GM06990 (cell line): Measurements from ENCODE around the gene HSPA12A.

Experiments
- DNase-seq: peaks from one replicate; pipeline ENCODE4 v3.0.0-alpha.2; 2011; ENCODE audit not compliant: insufficient read length; ENCODE audit errors: extremely low read depth
- H3K27me3 ChIP-seq: replicated peaks from 2 replicates; pipeline ENCODE4 v1.6.0; 2011; ENCODE audit warnings: low read length; ENCODE audit not compliant: control insufficient read depth, insufficient read depth
- H3K36me3 ChIP-seq: 2 replicates; pipeline ENCODE4 v1.5.1; 2011; ENCODE audit warnings: low read length; ENCODE audit not compliant: control insufficient read depth, insufficient read depth
- H3K4me3 ChIP-seq: replicated peaks from 2 replicates; pipeline ENCODE4 v1.5.1; 2011; ENCODE audit warnings: low read depth, mild to moderate bottlenecking, control low read depth, low read length
- CTCF ChIP-seq: IDR thresholded peaks from 2 replicates; pipeline ENCODE4 v1.5.1; 2011; ENCODE audit warnings: low read length, control low read depth, mild to moderate bottlenecking, inconsistent platforms; ENCODE audit not compliant: insufficient read depth, poor library complexity, severe bottlenecking

The HSPA12A gene

DNA sequence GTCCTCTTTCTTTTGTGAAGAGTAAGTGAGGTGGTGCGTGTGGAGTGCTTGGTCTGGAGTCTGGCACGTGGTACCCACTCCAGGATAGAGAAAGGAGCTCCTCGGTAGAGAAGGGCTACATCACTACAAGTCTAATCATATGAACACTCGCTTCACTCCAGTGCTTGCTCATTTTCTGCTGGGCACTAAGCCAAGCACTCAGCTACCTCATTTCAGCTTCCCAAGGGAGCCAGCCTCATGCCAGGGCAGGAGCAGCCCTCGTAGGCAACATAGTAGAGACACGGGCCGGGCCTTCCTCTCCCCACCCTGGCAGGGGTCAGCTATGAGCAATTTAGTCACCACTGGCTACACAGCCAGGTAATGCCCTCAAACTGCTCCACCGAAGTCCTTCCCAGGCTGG is 11.4 kb upstream of the HSPA12A start:
- no peak for TF ChIP-seq CTCF
- Histone ChIP-seq H3K4me3 (no peak overlapping the region), H3K36me3 (no peaks in the 10 kb centered on the region), H3K27me3 (no peaks in the 10 kb centered on the region)
- DNase-seq = no peak

GRCh38 chr10:116752969-116753665 is 10.8 kb upstream of the HSPA12A start:
- no peaks in the 10 kb centered on the region for H3K27me3 ChIP-seq
- no peaks in the 10 kb centered on the region for H3K36me3 ChIP-seq
- DNase-seq = no peak
- H3K4me3 ChIP-seq = no peak overlapping the region
- no peak for TF ChIP-seq CTCF

GRCh38 chr10:116752563-116752962 is 10.2 kb upstream of the HSPA12A start:
- TF ChIP-seq CTCF = no peak
- Histone ChIP-seq H3K4me3 (no peak overlapping the region), H3K36me3 (no peaks in the 10 kb centered on the region), H3K27me3 (no peaks in the 10 kb centered on the region)
- DNase-seq = no peak

DNA sequence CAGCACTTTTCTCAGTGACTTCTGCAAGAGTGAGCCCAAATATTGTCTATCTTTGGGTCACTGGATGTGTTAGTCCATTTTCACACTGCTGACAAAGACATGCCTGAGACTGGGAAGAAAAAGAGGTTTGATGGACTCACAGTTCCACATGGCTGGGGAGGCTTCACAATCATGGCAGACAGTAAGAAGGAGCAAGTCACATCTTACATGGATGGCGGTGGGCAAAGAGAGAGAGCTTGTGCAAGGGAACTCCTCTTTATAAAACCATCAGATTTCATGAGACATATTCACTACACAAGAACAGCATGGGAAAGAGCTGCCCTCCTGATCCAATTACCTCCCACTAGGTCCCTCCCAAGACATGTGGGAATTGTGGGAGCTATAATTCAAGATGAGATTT is 6.1 kb upstream of the HSPA12A start:
- Histone ChIP-seq H3K4me3 (no peak overlapping the region), H3K36me3 (no peaks in the 10 kb centered on the region)

DNA sequence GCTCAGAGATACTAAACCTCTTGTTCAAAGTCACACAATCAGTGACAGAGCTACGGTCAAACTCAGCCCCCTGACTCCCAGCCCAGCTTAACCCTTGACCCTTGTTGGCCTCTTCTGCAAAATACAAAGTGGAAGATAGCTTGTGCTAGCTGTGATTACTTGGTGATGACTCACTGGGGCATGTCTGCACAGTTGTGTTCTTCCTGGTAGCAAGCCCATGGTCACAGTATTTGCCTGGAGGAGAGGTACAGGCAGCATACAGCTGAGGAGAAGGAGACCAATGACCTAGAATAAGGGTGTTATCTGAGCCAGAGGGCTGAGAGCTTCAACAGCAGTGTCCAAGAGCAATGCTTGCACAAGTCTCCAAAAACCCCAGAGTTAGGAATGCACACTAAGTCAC is 5.7 kb upstream of the HSPA12A start:
- H3K4me3 ChIP-seq = no peak overlapping the region
- H3K36me3 ChIP-seq = no peaks in the 10 kb centered on the region
- no peaks in the 10 kb centered on the region; the same call in none of the 2 replicates for H3K27me3 ChIP-seq
- no peak for TF ChIP-seq CTCF
- no peak for DNase-seq

More for the DNA sequence above, 6.1 kb upstream of the HSPA12A start:
- DNase-seq = no peak
- H3K27me3 ChIP-seq = no peaks in the 10 kb centered on the region; the same call in none of the 2 replicates
- TF ChIP-seq CTCF = no peak

- H3K36me3 ChIP-seq = no peaks in the 10 kb centered on the region
- no peak for TF ChIP-seq CTCF
- H3K4me3 ChIP-seq = no peak overlapping the region
- no peaks in the 10 kb centered on the region; the same call in none of the 2 replicates for H3K27me3 ChIP-seq
- no peak for DNase-seq
Measured at GRCh38 chr10:116747325-116747724, 5.0 kb upstream of the HSPA12A start.
